ENCODE measurements around the gene FLT3.

- TF ChIP-seq REST (IDR thresholded peaks at IDR 0.05) (no peak), YY1 (IDR thresholded peaks at IDR 0.05) (no peak), CTCF (IDR thresholded peaks at IDR 0.05; ENCODE audit: low read depth, low read length, missing input control) (no peak), GABPA (IDR thresholded peaks at IDR 0.05 in 1 of 2, conservative IDR thresholded peaks at IDR 0.05 in 1 of 2) (no peak), FOXA2 (IDR thresholded peaks at IDR 0.05) (no peak), MAX (IDR thresholded peaks at IDR 0.05) (no peak), ATF3 (IDR thresholded peaks at IDR 0.05) (no peak), EGR1 (IDR thresholded peaks at IDR 0.05; ENCODE audit: low read depth in 2 of 2) (no peak)
Measured at GRCh38 chr13:28041501-28041900, 58.9 kb downstream of the FLT3 start.

All from liver (tissue), 3 donors.